NCI-H187 (cell line): ENCODE results near the gene CEP78.

Experiments
- DNase-seq, 2 experiments: peaks; one replicate each; lab custom pipeline; 2025; lab: John Stamatoyannopoulos, UW

CEP78 gene

DNA sequence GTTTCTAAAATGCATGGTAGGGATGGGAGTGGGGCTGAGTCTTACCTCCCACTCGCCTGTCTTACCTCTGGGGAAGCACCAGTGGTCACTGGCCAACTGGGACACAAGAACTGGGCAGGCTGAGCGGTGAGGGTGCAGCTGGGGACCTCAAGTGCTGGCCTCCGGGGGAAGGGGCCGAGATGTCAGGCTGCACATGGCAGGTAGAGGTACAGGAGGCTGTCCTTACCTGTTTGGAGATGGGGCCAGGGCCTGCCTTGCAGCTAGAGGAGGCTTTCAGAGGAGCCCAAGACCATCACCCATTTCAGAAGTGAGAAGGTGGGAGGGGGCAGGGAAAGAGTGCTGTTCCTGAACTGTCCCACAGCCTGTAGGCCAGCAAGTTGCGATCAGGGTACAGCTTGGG is 75.2 kb downstream of the CEP78 start:
- DNase-seq: no peak

DNA sequence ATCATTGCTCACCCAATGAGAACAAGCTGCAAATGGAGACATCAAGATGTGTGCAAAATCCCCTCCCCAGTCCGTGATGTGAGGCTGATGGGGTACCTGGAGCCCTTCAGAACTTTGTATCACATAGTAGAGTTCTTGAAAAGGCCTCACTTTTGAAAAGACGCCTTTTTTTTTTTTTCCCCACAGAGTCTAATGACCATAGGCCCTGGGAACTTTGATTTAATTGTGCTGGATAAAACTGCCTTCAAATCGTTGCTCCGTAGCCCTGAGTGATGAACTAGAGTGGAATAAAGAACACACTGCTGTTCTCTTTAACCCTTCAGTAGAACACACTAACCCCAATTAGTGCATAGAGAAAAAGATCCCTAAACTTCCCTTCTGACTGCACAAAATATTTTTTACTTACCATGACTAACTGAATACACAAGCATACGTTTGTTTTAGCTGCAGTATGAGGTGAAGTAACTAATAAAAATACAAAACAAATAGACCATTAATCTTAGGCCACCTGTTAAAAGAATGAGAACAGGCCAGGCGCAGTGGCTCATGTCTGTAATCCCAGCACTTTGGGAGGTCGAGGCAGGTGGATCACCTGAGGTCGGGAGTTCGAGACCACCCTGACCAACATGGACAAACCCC is 76.1 kb downstream of the CEP78 start:
- DNase-seq: no peak

DNA sequence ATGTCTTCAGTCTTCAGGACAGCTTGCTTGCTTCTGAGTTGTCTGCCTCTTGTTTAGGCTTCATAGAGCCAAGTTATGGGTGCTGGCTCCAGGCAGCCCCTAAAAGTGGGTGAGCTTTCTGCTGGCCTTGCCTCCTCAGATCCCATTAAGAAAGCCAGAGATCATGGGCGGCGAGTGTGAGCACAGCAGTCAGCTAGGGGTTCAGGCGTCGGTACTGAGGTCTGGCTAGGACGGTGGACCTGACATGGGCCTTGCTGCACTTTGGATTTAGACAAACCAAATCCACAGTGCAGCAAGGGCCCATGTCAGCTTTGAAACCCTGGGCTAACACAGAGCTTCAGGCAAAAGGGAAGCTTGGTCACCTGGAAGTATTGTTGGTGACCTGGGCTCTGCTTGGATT is 78.7 kb downstream of the CEP78 start:
- DNase-seq: no peak

DNA sequence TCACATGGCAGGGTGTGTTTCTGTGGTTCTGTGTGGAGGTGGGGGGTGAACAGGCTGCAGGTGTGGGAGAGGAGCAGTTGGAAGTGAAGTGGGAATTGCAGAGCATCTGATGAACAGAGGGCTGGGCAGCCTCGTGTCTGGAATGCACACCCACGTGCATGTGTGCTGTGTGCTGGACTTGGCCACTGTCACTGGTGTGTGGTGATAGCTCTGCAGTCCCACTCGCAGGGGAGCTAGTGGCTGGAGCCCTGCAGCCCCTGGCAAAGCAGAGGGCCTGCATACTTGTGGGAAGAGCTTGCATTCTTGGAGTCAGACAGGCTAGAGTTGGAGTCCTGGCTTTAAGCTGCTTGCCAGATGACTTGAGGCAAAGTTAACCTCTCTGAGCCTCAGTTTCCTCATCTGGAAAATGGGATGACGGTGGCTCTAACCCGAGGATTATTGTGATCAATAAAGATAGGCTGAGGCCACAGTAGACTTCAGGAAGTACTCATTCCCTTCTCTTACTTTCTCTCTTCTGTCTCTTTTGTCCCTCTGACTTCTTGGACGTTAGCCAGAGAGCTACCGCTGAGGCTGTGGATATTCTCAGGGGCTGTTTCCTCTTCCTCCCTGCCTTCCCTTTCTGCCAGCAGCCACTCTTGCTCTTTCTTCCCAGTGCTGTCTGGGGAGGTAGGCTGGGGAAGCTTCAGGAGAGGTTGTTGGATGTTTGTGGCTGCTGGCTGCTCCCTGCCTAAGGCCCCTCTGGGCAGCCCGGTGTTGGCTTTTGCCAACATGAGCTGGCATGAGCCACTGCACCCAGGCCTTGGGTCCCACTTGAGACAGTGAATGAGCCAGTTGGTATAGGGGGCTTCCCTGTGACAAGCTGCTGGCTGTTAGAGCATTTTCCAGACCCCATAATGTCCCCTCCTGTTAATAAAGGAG is 79.3 kb downstream of the CEP78 start:
- no peak for DNase-seq

DNA sequence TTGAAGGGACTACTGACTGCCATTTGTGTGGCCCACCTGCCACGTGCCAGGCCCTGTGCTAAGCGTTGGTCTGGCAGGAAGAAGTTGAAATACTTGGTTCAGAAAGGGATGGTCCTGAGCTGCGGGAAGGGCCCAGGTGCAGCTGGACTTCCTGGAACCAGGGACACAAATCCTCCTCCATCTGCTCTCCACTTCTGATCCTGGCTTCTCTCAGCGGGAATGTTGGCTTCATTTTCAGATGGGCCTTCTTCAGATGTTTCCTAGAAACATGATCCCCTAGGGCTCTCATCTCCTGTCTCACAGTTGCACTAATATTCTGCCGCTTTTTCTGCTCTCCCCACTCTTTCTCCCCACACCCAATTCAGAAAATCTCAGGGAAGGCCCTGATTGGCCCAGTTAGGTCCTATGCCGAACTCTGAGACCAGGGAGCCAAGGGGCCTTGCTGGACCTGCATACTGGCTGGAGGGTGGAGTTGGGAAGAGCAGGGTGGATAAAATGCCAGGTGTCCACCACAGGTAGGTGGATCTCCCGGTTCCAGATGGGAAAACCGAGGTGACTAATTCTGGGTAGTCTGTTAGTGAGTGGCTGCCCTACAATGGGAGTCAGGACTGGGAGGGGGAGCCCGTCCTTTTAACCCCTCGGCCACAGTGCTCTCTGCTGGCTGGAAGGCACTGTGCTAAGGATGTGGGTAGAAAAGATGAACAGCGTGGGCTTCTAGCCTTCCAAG is 80.5 kb downstream of the CEP78 start:
- no peak for DNase-seq

DNA sequence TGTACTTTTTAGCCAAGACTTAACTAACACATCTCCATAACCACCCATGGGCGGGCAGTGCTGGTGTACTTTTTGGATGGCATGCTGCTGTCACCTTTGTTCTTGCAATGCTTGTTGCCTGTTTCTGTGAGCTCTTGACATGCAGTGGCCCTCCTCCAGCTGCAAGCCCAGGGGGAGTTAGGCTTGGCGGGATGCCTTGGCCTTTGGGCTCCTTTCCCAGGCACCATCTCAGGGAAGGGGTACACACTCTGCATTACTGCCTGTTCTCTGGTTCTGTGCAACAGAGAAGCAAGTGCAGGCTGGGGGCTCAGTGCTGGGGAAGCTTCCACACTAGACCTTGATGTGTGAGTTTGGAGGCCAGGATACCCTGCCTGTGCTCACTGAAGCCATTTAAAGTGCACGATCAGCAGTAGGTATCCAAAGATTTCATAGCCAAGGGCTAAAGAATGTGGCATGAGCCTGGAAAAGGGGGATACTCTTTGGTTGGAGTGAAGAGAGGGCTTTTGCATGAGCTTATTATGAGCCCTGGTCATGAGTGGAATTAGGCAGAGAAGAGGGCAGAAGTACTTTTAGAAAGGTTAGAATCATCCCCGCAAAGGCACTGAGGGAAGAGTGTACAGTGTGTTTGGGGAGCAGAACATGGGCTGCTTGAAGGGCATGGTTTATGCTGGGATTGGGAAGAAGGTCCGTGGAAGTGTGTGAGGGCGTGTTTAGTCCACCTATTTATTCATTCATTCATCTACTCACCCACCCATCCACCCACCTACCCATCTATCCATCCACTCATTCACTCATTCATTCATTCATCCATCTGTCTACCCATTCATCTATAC is 83.5 kb downstream of the CEP78 start:
- DNase-seq: no peak

DNA sequence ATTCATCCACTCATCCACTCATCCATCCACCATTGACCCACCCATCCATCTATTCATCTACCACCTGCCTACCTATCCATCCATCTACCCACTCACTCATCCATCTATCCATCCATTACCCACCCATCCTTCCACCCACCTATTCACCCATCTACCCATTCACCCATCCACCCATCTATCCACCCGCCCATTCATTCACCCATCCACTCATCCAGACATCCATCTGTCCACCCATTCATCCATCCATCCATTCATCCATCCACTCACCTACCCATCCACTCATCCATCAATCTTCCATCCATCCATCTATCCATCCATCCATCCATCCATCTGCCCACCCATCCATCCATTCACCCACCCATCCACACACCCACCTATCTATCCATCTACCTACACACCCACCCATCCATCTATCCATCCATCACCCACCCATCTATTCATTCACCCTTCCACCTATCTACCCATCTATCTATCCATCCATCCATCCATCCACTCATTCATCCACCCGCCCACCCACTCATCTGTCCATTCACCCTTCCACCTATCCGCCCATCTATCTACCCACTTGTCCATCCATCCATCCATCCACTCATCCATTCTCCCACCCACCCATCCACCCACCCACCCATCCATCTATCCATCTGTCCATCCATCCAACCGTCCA is 84.3 kb downstream of the CEP78 start:
- DNase-seq: no peak

DNA sequence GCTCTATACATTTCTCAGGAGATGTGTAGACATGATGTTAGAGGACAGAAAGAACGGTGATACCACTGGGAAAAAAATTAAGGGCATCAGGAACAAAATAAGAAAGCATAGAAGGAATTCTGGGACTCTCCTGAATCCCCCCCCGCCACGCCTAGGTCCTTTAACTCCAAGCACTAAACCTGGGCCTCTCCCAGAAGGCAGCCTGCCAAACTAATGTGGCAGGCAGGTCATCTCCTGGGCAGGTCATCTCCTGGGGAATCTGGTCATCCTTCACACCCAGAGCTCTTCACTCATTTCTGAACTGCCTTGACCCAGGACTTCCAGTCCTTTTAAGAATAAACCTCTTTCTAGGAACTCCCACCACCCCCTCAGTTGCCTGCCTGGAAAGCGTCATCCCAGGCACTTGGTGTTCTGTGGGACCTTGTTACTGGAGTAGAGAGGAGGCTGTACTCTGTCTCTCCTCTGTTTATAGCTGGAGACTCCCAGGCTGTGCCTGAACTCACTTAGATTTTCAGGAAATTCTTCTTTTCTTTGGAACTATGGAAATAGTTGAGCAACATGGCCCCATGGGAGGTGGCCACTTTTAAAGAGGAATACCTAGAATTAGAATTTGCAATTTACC is 85.1 kb downstream of the CEP78 start:
- no peak for DNase-seq

DNA sequence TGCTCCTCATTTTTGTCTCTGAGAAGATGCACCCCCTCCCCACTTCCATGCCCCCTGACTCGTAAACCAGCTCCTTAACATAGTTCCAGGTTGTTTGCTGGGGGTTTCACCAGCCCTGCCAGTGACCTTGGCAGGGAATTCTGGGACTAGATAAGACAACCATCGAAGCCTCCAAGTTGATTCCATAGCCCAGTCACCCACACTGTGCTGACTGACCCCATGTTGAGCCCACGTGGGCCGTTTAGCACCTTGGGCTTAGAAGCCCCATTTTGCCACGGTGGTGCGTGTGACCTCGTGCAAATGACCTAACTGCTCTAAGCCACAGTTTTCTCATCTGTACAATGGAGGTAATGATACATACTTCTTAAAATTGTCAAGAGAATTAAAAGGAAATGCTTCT is 85.6 kb downstream of the CEP78 start:
- DNase-seq: no peak

DNA sequence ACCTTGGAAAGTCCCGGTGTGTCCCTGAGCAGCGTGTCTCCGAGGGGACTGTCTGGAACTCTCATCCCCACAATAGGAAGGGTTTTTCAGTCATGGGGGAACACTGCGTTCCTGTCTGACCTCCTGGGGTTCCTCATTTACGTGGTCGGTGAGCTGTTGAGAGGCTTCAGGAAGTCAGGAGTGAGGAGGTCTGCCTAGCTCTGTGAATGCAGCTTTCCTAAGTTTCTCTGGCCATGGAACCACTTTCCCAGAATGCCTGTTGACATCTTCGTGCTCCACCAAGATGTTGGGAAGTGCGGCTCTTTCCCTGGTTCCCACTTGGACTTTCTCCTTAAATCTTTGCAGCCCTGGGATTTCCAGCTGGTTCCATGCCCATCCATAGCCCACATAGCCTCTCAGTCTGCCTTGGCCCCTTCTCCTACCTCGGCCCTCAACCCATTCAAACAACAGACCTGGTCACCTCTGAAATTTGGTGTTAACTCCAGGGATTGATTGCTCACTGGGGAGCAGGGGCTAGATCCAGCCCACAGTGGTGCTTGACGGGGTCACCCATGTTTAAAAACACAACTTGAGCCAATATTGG is 88.3 kb downstream of the CEP78 start:
- DNase-seq: no peak

DNA sequence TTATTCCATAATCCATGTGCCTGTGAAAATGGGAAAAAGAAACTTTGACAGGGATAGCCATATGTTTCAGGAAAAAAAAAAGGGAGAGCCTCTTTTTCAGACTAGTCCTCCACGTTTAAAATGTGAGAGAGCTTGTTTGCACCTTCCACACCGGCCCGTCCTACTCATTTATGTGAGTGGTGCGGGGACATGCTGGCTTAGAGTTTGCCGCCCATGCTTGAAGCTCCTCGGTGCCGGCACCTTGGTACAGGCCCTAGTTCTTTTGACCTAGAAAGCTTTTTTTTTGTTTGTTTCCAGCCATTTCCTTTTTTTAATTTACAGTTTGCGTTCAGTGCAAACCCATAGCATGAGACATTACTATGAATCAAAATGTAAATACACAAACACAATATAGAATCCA is 88.8 kb downstream of the CEP78 start:
- no peak for DNase-seq

DNA sequence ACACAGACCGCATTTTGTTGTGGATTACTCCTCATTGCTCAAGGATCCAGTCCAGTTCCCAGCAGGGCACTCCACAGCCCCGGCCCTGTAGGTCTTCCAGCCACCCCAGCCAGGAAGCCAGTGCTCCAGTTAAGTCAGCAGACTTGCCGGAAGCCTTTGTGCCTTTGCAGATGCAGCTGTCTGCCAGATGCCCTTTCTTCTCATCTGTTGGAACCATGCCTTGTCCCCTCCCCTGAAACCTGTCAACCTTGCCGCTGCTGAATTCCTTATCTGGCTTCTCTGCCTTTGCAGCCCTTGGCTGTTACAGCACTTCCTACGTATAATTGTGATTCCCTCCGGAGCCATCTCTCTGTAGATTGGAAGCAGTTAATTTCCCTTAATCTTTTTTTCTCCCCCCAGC is 89.5 kb downstream of the CEP78 start:
- DNase-seq: no peak

DNA sequence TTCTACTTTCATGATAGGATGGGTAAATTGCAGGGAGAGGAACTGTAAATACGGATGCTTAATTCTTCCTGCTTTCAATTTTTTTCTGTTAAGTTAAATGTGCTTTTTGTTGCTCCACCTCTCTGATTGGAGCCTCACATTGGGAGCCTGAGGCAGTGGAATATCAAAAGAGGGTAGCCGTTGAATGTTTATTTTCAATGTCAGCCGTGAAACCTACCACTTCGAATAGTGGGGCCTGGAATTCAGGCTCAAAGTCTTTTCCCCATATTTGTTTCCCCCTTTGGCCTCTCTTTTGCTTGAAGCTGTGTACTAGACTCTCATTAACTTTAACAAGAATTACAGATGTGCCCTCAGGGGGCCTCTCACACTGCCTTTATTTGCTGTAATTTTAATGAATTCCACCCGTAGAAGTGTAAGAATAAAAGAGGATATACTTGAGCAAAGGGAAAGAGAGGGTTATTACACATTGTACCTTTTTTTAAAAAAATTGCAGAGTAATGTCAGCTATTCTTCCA is 90.0 kb downstream of the CEP78 start:
- DNase-seq: no peak

DNA sequence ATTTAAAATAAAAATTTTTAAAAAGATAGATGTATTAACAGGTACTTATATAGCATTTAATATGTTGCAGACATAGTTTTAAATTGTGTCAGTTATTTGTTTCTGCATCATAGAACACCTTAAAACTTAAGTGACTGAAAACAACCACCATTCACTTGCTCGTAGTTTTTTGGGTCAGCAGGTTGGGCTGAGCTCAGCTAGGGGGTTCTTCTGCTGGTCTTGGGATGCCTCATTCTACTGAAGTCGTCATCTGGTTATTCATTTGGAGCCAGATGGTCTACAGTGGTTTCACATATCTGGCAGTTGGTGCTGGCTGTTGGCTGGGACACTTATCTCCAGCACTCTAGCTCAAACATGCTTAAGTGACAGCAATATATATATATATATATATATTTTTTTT is 90.7 kb downstream of the CEP78 start:
- no peak for DNase-seq
